ENCODE results near the gene TCHP. TPM values are rescaled to one million over a fixed set of nuclear protein-coding genes. Genes with fewer than 3 reads are reported as not detected.

TCHP gene
- polyA plus RNA-seq, 1 donor from 2014 or later: 12.8 TPM

- H3K27me3 ChIP-seq (ENCODE audit: insufficient read depth, low read depth, low read length): no peaks in the 10 kb centered on the region
- H2AFZ ChIP-seq (ENCODE audit: low read depth, low read length): no peak overlapping the region
- no peak overlapping the region for H3K9ac ChIP-seq (ENCODE audit: low read length)
- peaks cover 3% of the 10 kb centered on the region for H3K36me3 ChIP-seq (ENCODE audit: insufficient read depth, low read length)
- H3K9me2 ChIP-seq (ENCODE audit: insufficient read depth, low read length): no peaks in the 10 kb centered on the region
- H3K79me2 ChIP-seq (replicated peaks; ENCODE audit: insufficient read depth, low read length): no peaks in the 10 kb centered on the region
- no peak overlapping the region for H3K27ac ChIP-seq (ENCODE audit: low read length)
- no peaks in the 10 kb centered on the region for H4K20me1 ChIP-seq (ENCODE audit: insufficient read depth)
- H3F3A ChIP-seq (ENCODE audit: insufficient read depth, low read length, poor library complexity, severe bottlenecking): no peaks in the 10 kb centered on the region
- no peak for TF ChIP-seq SMC3 (conservative IDR thresholded peaks at IDR 0.05; ENCODE audit: poor library complexity)
- no peak for TF ChIP-seq EP300 (conservative IDR thresholded peaks at IDR 0.05; ENCODE audit: poor library complexity, severe bottlenecking)
- no peak for TF ChIP-seq RAD21 (conservative IDR thresholded peaks at IDR 0.05)
- TF ChIP-seq EZH2 (IDR thresholded peaks at IDR 0.05; ENCODE audit: borderline replicate concordance, insufficient read depth, low read length, poor library complexity, severe bottlenecking): no peak
- no peak for TF ChIP-seq TAF1 (IDR thresholded peaks at IDR 0.05; ENCODE audit: low read depth)
- no peak for TF ChIP-seq MXI1 (conservative IDR thresholded peaks at IDR 0.05; ENCODE audit: poor library complexity, severe bottlenecking)
- TF ChIP-seq POLR2AphosphoS5 (IDR thresholded peaks at IDR 0.05): no peak
- TF ChIP-seq, protein P1, sequence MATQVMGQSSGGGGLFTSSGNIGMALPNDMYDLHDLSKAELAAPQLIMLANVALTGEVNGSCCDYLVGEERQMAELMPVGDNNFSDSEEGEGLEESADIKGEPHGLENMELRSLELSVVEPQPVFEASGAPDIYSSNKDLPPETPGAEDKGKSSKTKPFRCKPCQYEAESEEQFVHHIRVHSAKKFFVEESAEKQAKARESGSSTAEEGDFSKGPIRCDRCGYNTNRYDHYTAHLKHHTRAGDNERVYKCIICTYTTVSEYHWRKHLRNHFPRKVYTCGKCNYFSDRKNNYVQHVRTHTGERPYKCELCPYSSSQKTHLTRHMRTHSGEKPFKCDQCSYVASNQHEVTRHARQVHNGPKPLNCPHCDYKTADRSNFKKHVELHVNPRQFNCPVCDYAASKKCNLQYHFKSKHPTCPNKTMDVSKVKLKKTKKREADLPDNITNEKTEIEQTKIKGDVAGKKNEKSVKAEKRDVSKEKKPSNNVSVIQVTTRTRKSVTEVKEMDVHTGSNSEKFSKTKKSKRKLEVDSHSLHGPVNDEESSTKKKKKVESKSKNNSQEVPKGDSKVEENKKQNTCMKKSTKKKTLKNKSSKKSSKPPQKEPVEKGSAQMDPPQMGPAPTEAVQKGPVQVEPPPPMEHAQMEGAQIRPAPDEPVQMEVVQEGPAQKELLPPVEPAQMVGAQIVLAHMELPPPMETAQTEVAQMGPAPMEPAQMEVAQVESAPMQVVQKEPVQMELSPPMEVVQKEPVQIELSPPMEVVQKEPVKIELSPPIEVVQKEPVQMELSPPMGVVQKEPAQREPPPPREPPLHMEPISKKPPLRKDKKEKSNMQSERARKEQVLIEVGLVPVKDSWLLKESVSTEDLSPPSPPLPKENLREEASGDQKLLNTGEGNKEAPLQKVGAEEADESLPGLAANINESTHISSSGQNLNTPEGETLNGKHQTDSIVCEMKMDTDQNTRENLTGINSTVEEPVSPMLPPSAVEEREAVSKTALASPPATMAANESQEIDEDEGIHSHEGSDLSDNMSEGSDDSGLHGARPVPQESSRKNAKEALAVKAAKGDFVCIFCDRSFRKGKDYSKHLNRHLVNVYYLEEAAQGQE (IDR thresholded peaks at IDR 0.05; ENCODE audit: borderline replicate concordance): no peak
- TF ChIP-seq CTCF (IDR thresholded peaks at IDR 0.05; ENCODE audit: poor library complexity, severe bottlenecking): no peak
- no peak overlapping the region for H3K4me2 ChIP-seq (ENCODE audit: low read length)
- no peaks in the 10 kb centered on the region for H3K9me3 ChIP-seq (ENCODE audit: low read length)
- no peak overlapping the region for H3K4me3 ChIP-seq (ENCODE audit: low read length)
Observed at GRCh38 chr12:109855377-109855776, 44.7 kb upstream of the TCHP start.

DNA sequence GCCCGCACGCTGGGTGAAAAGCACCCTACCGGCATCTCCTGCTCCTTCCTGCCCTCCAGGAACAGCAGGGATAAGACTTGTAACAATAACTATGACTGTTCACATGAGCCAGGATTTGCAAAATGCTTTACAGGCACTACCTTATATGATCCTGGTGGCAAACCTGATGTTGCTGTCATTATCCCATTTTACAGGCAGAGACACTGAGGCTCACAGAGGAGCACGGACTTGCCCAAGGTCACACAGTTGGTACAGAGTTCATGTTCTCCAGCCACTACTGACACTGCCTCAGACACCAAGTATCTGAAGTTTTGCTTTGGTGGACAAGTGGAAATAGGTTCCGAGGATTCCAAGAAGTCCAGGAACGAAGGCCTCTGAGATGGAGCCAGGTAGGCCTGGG is 42.4 kb upstream of the TCHP start:
- H2AFZ ChIP-seq (ENCODE audit: low read depth, low read length): no peak overlapping the region
- no peak overlapping the region for H3K27ac ChIP-seq (ENCODE audit: low read length)
- no peak overlapping the region for H3K4me3 ChIP-seq (ENCODE audit: low read length)
- no peaks in the 10 kb centered on the region for H3K79me2 ChIP-seq (replicated peaks; ENCODE audit: insufficient read depth, low read length)
- no peak overlapping the region for H3K9ac ChIP-seq (ENCODE audit: low read length)
- H3K4me2 ChIP-seq (ENCODE audit: low read length): no peak overlapping the region
- no peaks in the 10 kb centered on the region for H3K9me3 ChIP-seq (ENCODE audit: low read length)
- no peak for TF ChIP-seq SMC3 (conservative IDR thresholded peaks at IDR 0.05; ENCODE audit: poor library complexity)
- TF ChIP-seq, protein P1 (IDR thresholded peaks at IDR 0.05; ENCODE audit: borderline replicate concordance): no peak
- TF ChIP-seq RAD21 (conservative IDR thresholded peaks at IDR 0.05): no peak
- no peak for TF ChIP-seq CTCF (IDR thresholded peaks at IDR 0.05; ENCODE audit: poor library complexity, severe bottlenecking)
- no peak for TF ChIP-seq POLR2AphosphoS5 (IDR thresholded peaks at IDR 0.05)
- TF ChIP-seq MXI1 (conservative IDR thresholded peaks at IDR 0.05; ENCODE audit: poor library complexity, severe bottlenecking): no peak
- no peak for TF ChIP-seq EZH2 (IDR thresholded peaks at IDR 0.05; ENCODE audit: borderline replicate concordance, insufficient read depth, low read length, poor library complexity, severe bottlenecking)
- no peak for TF ChIP-seq TAF1 (IDR thresholded peaks at IDR 0.05; ENCODE audit: low read depth)
- no peaks in the 10 kb centered on the region for H3F3A ChIP-seq (ENCODE audit: insufficient read depth, low read length, poor library complexity, severe bottlenecking)
- H3K9me2 ChIP-seq (ENCODE audit: insufficient read depth, low read length): no peaks in the 10 kb centered on the region
- no peaks in the 10 kb centered on the region for H3K27me3 ChIP-seq (ENCODE audit: insufficient read depth, low read depth, low read length)
- H3K36me3 ChIP-seq (ENCODE audit: insufficient read depth, low read length): peaks cover 3% of the 10 kb centered on the region
- H4K20me1 ChIP-seq (ENCODE audit: insufficient read depth): no peaks in the 10 kb centered on the region
